Neural crest cell (in vitro differentiated cells): ENCODE results near the gene STT3B. TPM values are rescaled to one million over a fixed set of nuclear protein-coding genes. Genes with fewer than 3 reads are reported as not detected.

ENCODE experiments used
- DNase-seq: peaks from one replicate; pipeline ENCODE4 v3.0.0; 2021; ENCODE audit warnings: low read depth, mixed read lengths, low spot score
- H3K27ac Mint-ChIP-seq: one replicate; pipeline ENCODE4 v1.8.0; 2021; ENCODE audit warnings: mild to moderate bottlenecking, mixed read lengths; ENCODE audit not compliant: unreplicated experiment
- H3K27me3 Mint-ChIP-seq: 2 replicates; pipeline ENCODE4 v1.8.0; 2021; ENCODE audit warnings: low read depth, mild to moderate bottlenecking, mixed read lengths
- H3K36me3 Mint-ChIP-seq: 2 replicates; pipeline ENCODE4 v1.8.0; 2021; ENCODE audit warnings: low read depth, mild to moderate bottlenecking, mixed read lengths
- H3K4me1 Mint-ChIP-seq: 2 replicates; pipeline ENCODE4 v1.8.0; 2021; ENCODE audit warnings: mixed read lengths
- H3K4me3 Mint-ChIP-seq: one replicate; pipeline ENCODE4 v1.8.0; 2021; ENCODE audit warnings: mild to moderate bottlenecking, mixed read lengths
- H3K9me3 Mint-ChIP-seq: 2 replicates; pipeline ENCODE4 v1.8.0; 2021; ENCODE audit warnings: mixed read lengths
- total RNA-seq: library from RNA; stranded (reverse); gene quantifications from 2 replicates; pipeline ENCODE4 v1.2.1, GENCODE V29; 2021
- TF ChIP-seq, protein P1 (sequence below): fragments of 200-600 bp; sonication (generic); conservative IDR thresholded peaks from 2 replicates; pipeline ENCODE4 v1.5.0; 2021; ENCODE audit warnings: antibody characterized with exemption, mild to moderate bottlenecking

STT3B gene
- total RNA-seq, 1 donor from 2014 or later = 116 TPM

DNA sequence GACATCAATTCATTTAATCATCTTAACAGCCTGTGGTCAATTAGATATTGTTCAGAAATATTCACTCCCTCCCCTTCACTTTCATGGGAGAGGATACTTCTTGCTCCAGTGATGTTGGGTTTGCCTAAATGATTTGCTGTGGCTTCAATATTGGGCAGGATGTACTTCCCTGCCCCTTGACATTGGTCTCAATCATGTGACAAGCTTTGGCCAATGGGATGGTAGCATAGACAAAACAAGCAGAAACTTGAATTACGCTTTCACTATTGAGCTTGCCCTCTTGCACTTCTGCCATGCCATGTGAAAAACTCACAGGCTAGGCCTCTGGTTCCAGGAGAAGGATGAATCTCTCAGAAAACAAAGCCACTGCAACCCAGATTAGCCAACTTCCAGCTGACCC is 42.2 kb upstream of the STT3B start:
- no peaks in the 10 kb centered on the region for H3K4me1 Mint-ChIP-seq
- TF ChIP-seq, protein P1, sequence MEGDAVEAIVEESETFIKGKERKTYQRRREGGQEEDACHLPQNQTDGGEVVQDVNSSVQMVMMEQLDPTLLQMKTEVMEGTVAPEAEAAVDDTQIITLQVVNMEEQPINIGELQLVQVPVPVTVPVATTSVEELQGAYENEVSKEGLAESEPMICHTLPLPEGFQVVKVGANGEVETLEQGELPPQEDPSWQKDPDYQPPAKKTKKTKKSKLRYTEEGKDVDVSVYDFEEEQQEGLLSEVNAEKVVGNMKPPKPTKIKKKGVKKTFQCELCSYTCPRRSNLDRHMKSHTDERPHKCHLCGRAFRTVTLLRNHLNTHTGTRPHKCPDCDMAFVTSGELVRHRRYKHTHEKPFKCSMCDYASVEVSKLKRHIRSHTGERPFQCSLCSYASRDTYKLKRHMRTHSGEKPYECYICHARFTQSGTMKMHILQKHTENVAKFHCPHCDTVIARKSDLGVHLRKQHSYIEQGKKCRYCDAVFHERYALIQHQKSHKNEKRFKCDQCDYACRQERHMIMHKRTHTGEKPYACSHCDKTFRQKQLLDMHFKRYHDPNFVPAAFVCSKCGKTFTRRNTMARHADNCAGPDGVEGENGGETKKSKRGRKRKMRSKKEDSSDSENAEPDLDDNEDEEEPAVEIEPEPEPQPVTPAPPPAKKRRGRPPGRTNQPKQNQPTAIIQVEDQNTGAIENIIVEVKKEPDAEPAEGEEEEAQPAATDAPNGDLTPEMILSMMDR = no peak
- peaks cover 3% of the 10 kb centered on the region for H3K36me3 Mint-ChIP-seq
- no peak overlapping the region for H3K27ac Mint-ChIP-seq
- H3K27me3 Mint-ChIP-seq = no peaks in the 10 kb centered on the region
- no peak overlapping the region for H3K4me3 Mint-ChIP-seq
- no peak for DNase-seq
- H3K9me3 Mint-ChIP-seq = peaks cover 4% of the 10 kb centered on the region

DNA sequence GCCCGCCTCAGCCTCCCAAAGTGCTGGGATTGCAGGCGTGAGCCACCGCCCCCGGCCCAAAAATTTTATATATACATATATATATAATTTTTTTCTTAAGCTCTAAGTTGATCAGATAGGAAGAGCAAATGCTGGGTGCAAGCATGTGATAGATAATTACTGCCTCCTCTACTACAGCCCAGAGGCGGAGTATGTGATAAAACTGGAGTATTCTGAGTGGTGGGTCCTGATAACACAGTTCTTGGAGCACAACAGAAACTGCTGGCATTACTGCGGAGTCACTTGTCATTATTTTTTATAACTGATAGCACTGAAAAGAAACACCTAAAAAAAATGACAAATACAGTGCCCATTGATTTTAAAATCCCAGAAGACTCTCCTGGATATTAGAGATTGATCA is 41.1 kb upstream of the STT3B start:
- Mint-ChIP-seq H3K9me3 (peaks cover 4% of the 10 kb centered on the region), H3K36me3 (peaks cover 3% of the 10 kb centered on the region), H3K27me3 (no peaks in the 10 kb centered on the region), H3K4me3 (no peak overlapping the region), H3K4me1 (peaks cover 4% of the 10 kb centered on the region), H3K27ac (no peak overlapping the region)
- DNase-seq = no peak
- TF ChIP-seq, protein P1 = no peak

DNA sequence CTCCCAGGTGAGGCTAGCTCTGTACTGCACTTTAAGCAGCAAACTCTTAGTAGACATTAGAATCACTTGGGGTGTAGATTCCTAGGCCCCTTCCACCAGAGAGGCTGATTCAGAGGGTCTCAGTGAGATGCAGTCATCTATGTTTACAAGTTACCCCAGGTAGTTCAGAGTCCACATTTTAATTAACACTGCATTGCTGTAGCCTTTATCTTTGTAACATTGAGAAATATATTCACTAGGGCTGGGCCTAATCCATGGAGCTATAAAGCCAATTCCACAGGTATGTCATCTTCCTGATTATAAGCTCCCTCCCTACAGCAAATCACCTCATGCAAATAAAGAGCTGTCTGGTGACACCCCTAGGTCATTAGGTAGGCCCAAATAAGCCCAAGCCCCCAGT is 39.6 kb upstream of the STT3B start:
- no peak overlapping the region for H3K27ac Mint-ChIP-seq
- H3K4me3 Mint-ChIP-seq = no peak overlapping the region
- no peak for DNase-seq
- H3K4me1 Mint-ChIP-seq = peaks cover 4% of the 10 kb centered on the region
- TF ChIP-seq, protein P1 = no peak
- H3K36me3 Mint-ChIP-seq = peaks cover 3% of the 10 kb centered on the region
- H3K9me3 Mint-ChIP-seq = peaks cover 4% of the 10 kb centered on the region
- H3K27me3 Mint-ChIP-seq = no peaks in the 10 kb centered on the region

DNA sequence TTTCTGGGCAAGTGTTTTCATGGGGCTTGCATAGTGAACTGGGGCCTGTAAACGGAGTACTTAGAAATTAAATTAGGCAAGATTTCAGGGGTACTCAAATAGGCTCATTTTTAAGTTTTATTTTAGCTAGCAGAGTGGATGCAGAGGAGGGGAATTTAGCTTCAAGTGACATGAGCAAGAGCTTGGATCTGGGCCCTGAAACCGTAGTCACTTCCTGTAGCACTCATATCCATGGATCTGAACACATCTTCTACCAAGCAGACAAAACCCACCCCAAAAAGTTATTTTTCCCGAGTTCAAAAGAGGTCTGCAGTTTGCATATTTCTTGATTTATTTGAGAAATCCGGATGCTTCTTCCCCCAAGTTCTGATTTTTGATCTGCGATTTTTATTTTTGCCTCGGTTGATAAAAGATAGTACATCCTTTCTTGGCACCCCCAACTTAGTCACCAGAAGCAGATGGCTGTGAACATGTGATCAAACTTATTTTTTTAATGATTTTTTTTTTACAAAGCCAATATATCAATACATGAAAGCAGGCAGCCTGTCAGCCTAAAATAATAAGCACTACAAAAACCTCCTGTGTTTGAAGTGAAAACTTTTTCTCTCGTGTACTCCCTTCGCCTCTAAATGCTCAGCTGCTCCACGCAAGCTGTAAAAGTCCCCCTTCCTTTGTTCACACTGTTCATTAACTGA is 36.6 kb upstream of the STT3B start:
- H3K27ac Mint-ChIP-seq = no peak overlapping the region
- peaks cover 3% of the 10 kb centered on the region for H3K36me3 Mint-ChIP-seq
- TF ChIP-seq, protein P1 = no peak
- DNase-seq = no peak
- H3K4me3 Mint-ChIP-seq = no peak overlapping the region
- no peaks in the 10 kb centered on the region for H3K27me3 Mint-ChIP-seq
- peaks cover 4% of the 10 kb centered on the region for H3K4me1 Mint-ChIP-seq
- peaks cover 2% of the 10 kb centered on the region for H3K9me3 Mint-ChIP-seq

DNA sequence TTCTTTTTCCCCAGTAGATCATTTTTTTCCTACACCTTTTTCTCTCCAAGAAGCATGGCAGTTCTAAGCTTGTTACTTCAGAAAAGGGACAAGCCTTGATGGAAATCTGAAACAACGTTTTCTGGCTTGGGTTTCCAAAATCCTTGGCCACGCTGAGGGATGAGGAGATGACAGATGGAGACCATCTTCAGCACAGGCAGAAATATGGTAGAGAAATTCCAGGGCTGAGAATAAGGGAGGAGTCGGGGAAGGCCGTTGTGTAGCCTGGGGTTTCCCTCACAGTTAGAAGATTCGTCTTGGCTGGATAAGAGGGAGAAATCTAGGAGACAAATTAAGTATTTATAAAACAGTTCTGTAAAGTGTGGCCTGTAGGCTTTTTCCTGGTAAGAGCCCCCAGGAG is 33.9 kb upstream of the STT3B start:
- H3K27ac Mint-ChIP-seq = no peak overlapping the region
- no peaks in the 10 kb centered on the region for H3K36me3 Mint-ChIP-seq

More for the DNA sequence above, 33.9 kb upstream of the STT3B start:
- peaks cover 2% of the 10 kb centered on the region for H3K9me3 Mint-ChIP-seq
- H3K4me1 Mint-ChIP-seq = peaks cover 4% of the 10 kb centered on the region
- no peak for DNase-seq
- TF ChIP-seq, protein P1 = no peak
- H3K4me3 Mint-ChIP-seq = no peak overlapping the region
- no peaks in the 10 kb centered on the region for H3K27me3 Mint-ChIP-seq
